Activated naive CD4-positive, alpha-beta T cell treated with anti-CD3 and anti-CD28 coated beads, Interleukin-2, amount 50 U/mL, for 72 hours (primary cell): ENCODE data around the gene LRRC52. TPM values are rescaled to one million over a fixed set of nuclear protein-coding genes. Genes with fewer than 3 reads are reported as not detected.

ENCODE experiments used
- ATAC-seq, 2 donors: fragments of 150-1000 bp; cut with Tn5 transposase; 2 replicates each; pipeline ENCODE4 v1.10.0; 2021; ENCODE audit warnings: mild to moderate bottlenecking in 2 of 2, moderate library complexity in 2 of 2
- DNase-seq, 2 donors: peaks; one replicate each; pipeline ENCODE4 v3.0.0; 2021 to 2022; ENCODE audit warnings: low spot score in 2 of 2
- H3K27ac Mint-ChIP-seq, 2 donors: one replicate each; pipeline ENCODE4 v1.8.0; 2022; ENCODE audit warnings: mild to moderate bottlenecking in 2 of 2, mixed read lengths in 2 of 2
- H3K36me3 Mint-ChIP-seq, 2 donors: one replicate each; pipeline ENCODE4 v1.8.0; 2022; ENCODE audit warnings: mixed read lengths in 2 of 2
- H3K9me3 Mint-ChIP-seq, 2 donors: one replicate each; pipeline ENCODE4 v1.8.0; 2022; ENCODE audit warnings: mixed read lengths in 2 of 2
- total RNA-seq, 2 donors: library from RNA; stranded (reverse); gene quantifications; one replicate each; pipeline ENCODE4 v1.2.3, GENCODE V29; 2022

Gene LRRC52, protein sequence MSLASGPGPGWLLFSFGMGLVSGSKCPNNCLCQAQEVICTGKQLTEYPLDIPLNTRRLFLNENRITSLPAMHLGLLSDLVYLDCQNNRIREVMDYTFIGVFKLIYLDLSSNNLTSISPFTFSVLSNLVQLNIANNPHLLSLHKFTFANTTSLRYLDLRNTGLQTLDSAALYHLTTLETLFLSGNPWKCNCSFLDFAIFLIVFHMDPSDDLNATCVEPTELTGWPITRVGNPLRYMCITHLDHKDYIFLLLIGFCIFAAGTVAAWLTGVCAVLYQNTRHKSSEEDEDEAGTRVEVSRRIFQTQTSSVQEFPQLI
- total RNA-seq, result not detected

DNA sequence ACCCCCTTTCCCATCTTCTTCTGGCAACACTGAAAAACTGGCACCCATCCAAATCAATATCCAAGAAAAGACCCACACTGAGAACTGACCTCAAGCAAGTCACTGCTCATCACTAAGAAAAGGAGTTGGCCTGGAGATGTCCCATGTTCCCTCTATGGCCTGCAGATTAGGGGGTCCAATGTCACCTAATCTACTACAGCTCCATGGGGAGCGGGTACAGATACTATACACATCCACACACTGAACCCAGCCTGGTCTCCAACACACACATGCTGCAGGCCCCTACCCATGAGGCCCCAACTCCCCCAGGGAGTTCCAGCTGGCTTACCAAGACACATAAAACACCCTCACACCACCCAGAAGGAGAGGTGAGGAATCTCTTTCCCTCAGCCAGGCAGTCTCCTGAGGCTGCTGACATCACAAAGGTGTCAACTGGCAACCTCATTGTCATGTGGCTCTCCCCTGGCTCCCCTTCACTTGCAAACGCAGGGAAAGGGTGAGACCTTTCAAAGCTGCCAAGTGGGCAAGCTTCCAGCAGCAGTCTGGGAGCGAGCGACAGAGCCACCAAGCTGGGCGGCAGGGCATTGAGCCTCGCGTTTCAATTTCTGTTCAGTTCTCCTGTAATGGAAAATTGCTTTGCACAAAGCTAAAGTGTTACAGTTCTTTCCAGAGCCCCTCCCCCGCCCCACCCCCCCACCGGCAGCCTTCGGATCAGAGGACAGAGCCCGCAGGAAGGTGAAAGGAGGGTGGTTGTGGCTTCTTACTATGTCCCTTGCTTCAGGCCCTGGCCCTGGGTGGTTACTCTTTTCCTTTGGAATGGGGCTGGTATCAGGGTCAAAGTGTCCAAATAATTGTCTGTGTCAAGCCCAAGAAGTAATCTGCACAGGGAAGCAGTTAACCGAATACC lies at the start of gene LRRC52:
TSS of gene LRRC52 (plus strand) at position 469 of the 907 bp plus-strand sequence. CDS start at position 766, 297 bp downstream.
- Mint-ChIP-seq H3K27ac (no peak within 1 kb of the TSS), H3K9me3 (no peaks in the 10 kb centered on the region), H3K36me3 (no peaks in the 10 kb centered on the region)
- peak in 1 of 2 donors; percentile 22 for ATAC-seq
- DNase-seq, result no peak

DNA sequence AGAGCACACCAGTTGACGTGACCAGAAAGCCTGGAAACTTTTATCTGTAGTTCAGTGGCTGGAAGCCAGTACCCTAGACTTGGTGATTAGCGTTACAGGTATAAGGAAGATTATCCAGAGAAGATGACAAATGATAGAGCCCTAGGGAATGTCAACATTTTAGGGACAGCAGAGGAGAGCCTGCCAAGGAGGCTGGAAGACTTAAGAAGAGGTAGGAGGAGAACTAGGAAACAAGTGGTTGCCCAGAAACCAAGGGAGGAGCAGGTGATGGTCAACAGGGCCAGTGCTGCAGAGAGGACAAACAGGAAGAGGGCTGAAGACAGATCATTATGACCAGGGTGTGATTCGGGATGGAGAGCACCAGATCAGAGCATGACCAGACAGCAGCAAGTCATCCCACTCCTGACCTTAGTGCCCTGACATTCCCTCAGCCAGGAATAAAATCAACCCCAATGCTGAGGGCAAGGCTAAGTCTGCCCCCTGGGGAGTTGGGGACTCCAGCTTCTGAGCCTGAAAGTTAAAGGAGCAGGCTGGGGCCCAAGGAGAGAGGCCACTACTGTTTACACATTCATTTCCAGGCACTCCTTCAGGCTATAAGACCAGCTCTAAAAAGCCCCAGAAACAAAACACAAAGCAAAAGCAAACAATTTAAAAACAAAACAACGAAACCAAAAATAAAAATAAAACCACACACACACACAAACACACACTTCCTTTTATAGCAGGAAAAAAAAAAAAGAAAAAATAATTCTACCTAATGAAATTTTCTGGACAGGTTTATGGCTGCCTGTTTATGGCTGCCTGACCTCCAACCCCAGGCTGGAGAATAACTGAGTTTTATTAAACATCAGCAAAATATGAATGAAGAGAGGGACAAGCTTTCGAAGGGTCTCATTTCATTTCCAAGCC lies 48.6 kb upstream of the LRRC52 start:
- Mint-ChIP-seq H3K9me3 (no peaks in the 10 kb centered on the region), H3K27ac (no peak overlapping the region), H3K36me3 (no peaks in the 10 kb centered on the region)
- DNase-seq (no peak), ATAC-seq (no peak)

- Mint-ChIP-seq H3K36me3 (no peaks in the 10 kb centered on the region), H3K27ac (peak overlapping the region in 1 of 2 donors; percentile 41), H3K9me3 (no peaks in the 10 kb centered on the region)
- no peak for DNase-seq
- no peak for ATAC-seq
Measured at GRCh38 chr1:165495858-165496205, 48.0 kb upstream of the LRRC52 start.

GRCh38 chr1:165496501-165496900 lies 47.3 kb upstream of the LRRC52 start:
- no peak for ATAC-seq
- H3K36me3 Mint-ChIP-seq, result no peaks in the 10 kb centered on the region

GRCh38 chr1:165497069-165498013 lies 46.5 kb upstream of the LRRC52 start:
- DNase-seq, result no peak
- Mint-ChIP-seq H3K9me3 (no peaks in the 10 kb centered on the region), H3K27ac (no peak overlapping the region), H3K36me3 (no peaks in the 10 kb centered on the region)
- ATAC-seq, result no peak

More at GRCh38 chr1:165496501-165496900, 47.3 kb upstream of the LRRC52 start:
- DNase-seq, result no peak
- Mint-ChIP-seq H3K27ac (no peak overlapping the region), H3K9me3 (no peaks in the 10 kb centered on the region)

DNA sequence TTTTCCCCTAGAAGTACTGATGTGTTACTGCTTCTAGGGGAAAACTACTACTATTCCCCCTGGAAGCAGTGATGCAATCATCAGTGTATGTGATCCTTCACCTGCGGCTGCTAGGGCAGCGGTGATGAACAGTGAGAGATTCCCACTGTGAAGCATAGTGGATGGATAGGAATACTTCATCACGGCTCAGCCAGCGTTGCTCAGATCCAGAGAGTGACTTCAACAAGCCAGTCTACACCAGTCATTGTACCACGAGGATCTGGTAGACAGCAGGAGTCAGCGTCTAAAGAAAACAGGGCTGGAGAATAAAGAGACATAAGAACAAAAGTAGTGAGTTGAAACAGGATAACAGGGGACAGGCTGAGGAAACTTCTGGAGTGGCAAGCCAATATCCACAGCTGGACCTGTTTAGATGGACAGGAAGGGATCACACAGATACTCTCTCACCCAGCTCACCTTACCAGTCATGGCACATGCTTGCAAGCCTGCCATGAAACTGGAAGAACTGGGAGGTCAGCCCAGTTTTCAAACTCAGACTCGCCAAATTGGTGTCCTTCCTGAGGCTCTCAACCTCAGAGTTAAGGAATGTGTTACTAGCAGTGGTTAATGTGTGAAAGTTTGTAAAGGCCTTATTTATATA lies 42.4 kb upstream of the LRRC52 start:
- ATAC-seq, result no peak
- DNase-seq, result no peak
- Mint-ChIP-seq H3K9me3 (peaks cover 0 to 4% of the 10 kb centered on the region in 2 donors), H3K27ac (no peak overlapping the region), H3K36me3 (peaks cover 0 to 6% of the 10 kb centered on the region in 2 donors)

DNA sequence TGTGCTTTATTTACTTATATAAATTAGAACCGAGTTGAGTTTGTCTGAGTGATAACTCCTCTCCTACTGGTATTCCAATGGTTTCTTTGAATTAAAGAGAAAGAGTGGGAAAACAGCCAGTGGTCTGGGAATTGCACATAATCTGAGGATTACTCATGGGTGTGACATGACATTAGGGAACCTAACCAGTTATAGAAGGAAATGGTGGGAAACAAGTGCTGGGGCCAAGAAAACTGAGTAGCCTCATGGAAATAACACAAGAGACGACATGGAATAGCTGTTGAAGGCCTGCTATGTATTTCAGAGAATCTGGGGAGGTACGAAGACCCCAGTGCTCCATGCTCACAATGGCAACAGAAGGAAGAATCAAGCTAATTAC lies 41.8 kb upstream of the LRRC52 start:
- Mint-ChIP-seq H3K9me3 (peaks cover 0 to 4% of the 10 kb centered on the region in 2 donors), H3K36me3 (peaks cover 0 to 6% of the 10 kb centered on the region in 2 donors), H3K27ac (no peak overlapping the region)
- DNase-seq (no peak), ATAC-seq (no peak)

GRCh38 chr1:165507570-165507969 lies 36.2 kb upstream of the LRRC52 start:
- ATAC-seq, result no peak
- no peak overlapping the region for H3K27ac Mint-ChIP-seq
- H3K36me3 Mint-ChIP-seq, result peaks cover 0 to 6% of the 10 kb centered on the region in 2 donors
- DNase-seq, result no peak
- peaks cover 0 to 4% of the 10 kb centered on the region in 2 donors for H3K9me3 Mint-ChIP-seq

GRCh38 chr1:165508291-165508690 lies 35.5 kb upstream of the LRRC52 start:
- H3K27ac Mint-ChIP-seq, result no peak overlapping the region
- ATAC-seq (no peak), DNase-seq (no peak)
- peaks cover 0 to 6% of the 10 kb centered on the region in 2 donors for H3K36me3 Mint-ChIP-seq
- H3K9me3 Mint-ChIP-seq, result peaks cover 0 to 4% of the 10 kb centered on the region in 2 donors

GRCh38 chr1:165512816-165513215 lies 31.0 kb upstream of the LRRC52 start:
- Mint-ChIP-seq H3K36me3 (no peaks in the 10 kb centered on the region), H3K27ac (no peak overlapping the region), H3K9me3 (no peaks in the 10 kb centered on the region)
- ATAC-seq (no peak), DNase-seq (no peak)

- DNase-seq (no peak), ATAC-seq (no peak)
- no peak overlapping the region for H3K27ac Mint-ChIP-seq
- H3K9me3 Mint-ChIP-seq, result peaks cover 5 to 8% of the 10 kb centered on the region in 2 donors
- peaks cover 0 to 6% of the 10 kb centered on the region in 2 donors for H3K36me3 Mint-ChIP-seq
Measured at GRCh38 chr1:165516469-165516868, 27.3 kb upstream of the LRRC52 start.

DNA sequence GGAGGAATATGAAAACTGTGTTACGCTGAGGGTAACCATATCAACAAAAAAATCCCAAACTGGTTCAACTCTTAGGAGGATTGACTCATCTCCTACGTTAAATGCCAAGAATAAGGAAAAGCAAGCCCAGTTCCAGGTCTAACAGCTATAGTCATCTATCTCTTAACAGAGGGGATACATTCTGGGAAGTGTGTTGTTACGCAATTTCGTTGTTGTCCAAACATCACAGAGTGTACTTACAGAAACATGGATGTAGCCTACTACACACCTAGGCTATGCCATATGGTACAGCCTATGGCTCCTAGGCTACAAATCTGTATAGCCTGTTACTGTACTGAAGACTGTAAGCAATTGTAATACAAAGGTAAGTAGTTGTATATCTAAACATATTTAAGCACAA lies 23.2 kb upstream of the LRRC52 start:
- Mint-ChIP-seq H3K36me3 (peaks cover 0 to 17% of the 10 kb centered on the region in 2 donors), H3K9me3 (peaks cover 10 to 14% of the 10 kb centered on the region in 2 donors), H3K27ac (no peak overlapping the region)
- DNase-seq, result no peak
- ATAC-seq, result no peak

DNA sequence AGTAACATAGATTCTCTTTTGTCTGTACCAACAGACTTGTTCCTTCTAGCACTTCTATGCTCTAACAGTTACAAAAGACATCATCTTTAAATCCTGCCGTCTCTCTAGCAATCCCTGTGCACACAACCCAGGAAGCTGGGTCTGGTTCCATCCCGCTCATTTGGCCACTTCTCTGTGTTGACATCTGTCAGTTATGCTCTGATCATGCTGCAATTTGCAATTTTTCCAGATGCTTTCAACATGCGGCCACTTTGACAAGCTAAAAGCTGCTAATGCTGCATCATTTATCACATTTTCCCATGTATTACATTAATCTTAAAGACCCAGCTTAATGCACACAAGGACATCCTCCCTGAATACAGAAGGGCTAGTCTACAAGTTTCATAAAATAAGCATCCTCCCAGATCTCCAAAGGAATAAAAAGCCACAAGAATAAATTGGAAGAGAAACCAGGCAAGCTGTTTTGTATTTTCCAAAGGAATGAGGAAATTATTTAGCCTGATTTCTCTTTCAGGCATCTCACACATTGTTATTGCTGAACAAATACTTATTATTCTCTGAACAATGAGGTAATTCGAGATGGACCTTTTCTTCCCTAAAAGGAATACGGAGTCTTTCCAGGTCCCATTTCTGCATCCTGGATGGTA lies 19.0 kb upstream of the LRRC52 start:
- ATAC-seq, result no peak
- H3K36me3 Mint-ChIP-seq, result peaks cover 0 to 17% of the 10 kb centered on the region in 2 donors
- no peak for DNase-seq
- H3K27ac Mint-ChIP-seq, result no peak overlapping the region
- peaks cover 6 to 11% of the 10 kb centered on the region in 2 donors for H3K9me3 Mint-ChIP-seq

DNA sequence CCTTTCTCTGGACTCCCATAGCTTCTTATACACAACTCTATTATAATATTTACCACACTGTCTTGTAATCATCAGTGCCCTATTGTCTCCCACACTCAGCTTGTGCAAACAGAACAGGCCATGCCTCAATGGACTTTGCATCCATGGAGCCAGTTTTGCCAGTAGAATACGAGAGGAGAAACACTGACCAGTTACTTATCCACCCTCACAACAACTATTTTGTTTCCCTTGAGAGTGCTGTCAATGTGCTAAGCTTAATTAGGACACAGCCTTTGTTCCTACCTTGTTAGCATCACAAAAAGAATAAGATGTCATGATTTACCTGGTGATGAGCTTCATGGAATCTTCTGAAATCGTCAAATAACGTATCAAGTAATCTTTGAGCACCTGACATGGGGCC lies 18.1 kb upstream of the LRRC52 start:
- Mint-ChIP-seq H3K27ac (no peak overlapping the region), H3K9me3 (peaks cover 6 to 11% of the 10 kb centered on the region in 2 donors), H3K36me3 (peaks cover 0 to 17% of the 10 kb centered on the region in 2 donors)
- DNase-seq (no peak), ATAC-seq (no peak)
